PFSK-1 (cell line): ENCODE results near the gene TPBG.

Source experiments
- POLR2AphosphoS5 ChIP-seq: IDR thresholded peaks from 2 replicates; pipeline ENCODE4 v1.6.1; 2012; ENCODE audit warnings: low read depth, mild to moderate bottlenecking, control low read depth, low read length, moderate library complexity
- SIN3A ChIP-seq: IDR thresholded peaks from 2 replicates; pipeline ENCODE4 v1.6.1; 2012; ENCODE audit warnings: mild to moderate bottlenecking, low read length, moderate library complexity, borderline replicate concordance; ENCODE audit not compliant: insufficient read depth
- TAF1 ChIP-seq: IDR thresholded peaks from 2 replicates; pipeline ENCODE4 v1.6.1; 2012; ENCODE audit warnings: low read length, control low read depth, borderline replicate concordance; ENCODE audit not compliant: insufficient read depth

DNA sequence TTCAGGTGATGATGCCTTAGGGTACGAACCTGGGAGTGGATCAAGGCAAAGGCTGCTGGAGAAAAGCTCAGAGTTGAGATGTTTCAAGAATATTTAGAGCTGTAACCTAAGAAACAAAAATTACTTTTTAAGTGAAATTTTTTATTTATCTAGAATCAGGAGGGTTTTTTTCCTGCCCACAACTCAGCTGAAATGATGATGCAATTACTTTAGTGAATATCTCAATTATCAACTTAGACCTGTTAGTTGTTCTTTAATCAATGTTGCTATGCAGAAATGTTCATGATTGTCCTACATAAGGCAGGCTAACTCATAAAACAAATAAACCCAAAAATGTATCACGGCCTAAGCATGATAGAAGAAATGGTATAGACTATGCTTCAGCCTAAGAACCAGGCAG lies 50.3 kb downstream of the TPBG start:
- TF ChIP-seq SIN3A (no peak), POLR2AphosphoS5 (no peak), TAF1 (no peak)
